Panc1 (cell line): Measurements from ENCODE around the gene NGEF.

ENCODE experiments used
- CTCF ChIP-seq: fragments of 450-650 bp; IDR thresholded peaks from 2 replicates; pipeline ENCODE4 v1.5.1; 2017; ENCODE audit warnings: mild to moderate bottlenecking
- POLR2AphosphoS5 ChIP-seq: IDR thresholded peaks from 2 replicates; pipeline ENCODE4 v1.6.1; 2012; ENCODE audit warnings: mild to moderate bottlenecking, low read depth, low read length, moderate library complexity
- SIN3A ChIP-seq: IDR thresholded peaks from 2 replicates; pipeline ENCODE4 v1.6.1; 2012; ENCODE audit warnings: low read depth, mild to moderate bottlenecking, low read length, moderate library complexity, borderline replicate concordance; ENCODE audit not compliant: insufficient read depth
- TF ChIP-seq, protein P1 (sequence below), 2 experiments: IDR thresholded peaks; 2 replicates each; pipeline ENCODE4 v1.6.1; 2011 to 2012; ENCODE audit warnings: low read depth in 2 of 2, control low read depth in 1 of 2, low read length in 1 of 2, mild to moderate bottlenecking in 1 of 2, moderate library complexity in 1 of 2; ENCODE audit not compliant: insufficient read depth in 1 of 2

DNA sequence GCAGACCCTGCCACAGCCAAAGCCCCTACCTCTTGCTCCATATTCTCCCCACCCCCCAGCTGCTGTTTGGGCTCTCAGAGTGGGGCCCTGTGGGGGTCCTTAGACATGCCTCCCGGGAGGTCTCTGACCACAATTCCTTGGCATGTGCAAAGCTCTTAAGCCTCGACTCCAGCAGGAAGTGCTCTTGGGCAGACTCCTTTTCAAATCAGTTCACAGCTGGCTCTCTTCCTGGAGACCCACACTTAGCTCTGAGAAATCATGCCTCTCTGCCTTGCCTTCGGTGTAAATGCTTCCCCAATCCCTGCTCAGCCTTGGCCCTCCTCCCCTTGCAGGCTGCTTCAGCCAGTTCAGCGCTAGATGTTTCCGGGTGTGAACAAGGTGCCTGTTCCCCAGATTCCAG lies 46.9 kb downstream of the NGEF start:
- TF ChIP-seq CTCF (no peak), SIN3A (no peak), POLR2AphosphoS5 (no peak)
- TF ChIP-seq, protein P1, sequence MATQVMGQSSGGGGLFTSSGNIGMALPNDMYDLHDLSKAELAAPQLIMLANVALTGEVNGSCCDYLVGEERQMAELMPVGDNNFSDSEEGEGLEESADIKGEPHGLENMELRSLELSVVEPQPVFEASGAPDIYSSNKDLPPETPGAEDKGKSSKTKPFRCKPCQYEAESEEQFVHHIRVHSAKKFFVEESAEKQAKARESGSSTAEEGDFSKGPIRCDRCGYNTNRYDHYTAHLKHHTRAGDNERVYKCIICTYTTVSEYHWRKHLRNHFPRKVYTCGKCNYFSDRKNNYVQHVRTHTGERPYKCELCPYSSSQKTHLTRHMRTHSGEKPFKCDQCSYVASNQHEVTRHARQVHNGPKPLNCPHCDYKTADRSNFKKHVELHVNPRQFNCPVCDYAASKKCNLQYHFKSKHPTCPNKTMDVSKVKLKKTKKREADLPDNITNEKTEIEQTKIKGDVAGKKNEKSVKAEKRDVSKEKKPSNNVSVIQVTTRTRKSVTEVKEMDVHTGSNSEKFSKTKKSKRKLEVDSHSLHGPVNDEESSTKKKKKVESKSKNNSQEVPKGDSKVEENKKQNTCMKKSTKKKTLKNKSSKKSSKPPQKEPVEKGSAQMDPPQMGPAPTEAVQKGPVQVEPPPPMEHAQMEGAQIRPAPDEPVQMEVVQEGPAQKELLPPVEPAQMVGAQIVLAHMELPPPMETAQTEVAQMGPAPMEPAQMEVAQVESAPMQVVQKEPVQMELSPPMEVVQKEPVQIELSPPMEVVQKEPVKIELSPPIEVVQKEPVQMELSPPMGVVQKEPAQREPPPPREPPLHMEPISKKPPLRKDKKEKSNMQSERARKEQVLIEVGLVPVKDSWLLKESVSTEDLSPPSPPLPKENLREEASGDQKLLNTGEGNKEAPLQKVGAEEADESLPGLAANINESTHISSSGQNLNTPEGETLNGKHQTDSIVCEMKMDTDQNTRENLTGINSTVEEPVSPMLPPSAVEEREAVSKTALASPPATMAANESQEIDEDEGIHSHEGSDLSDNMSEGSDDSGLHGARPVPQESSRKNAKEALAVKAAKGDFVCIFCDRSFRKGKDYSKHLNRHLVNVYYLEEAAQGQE (IDR thresholded peaks at IDR 0.05; ENCODE audit: insufficient read depth in 1 of 2, low read depth in 2 of 2, low read length in 1 of 2), result no peak
